Brain microvascular endothelial cell (primary cell): ENCODE results near the gene TLR3.

Experiments
- DNase-seq: peaks from one replicate; pipeline ENCODE4 v3.0.0-alpha.2; 2020
- H3K27ac ChIP-seq: fragments of 250-450 bp; sonication (Bioruptor Pico); 2 replicates; pipeline ENCODE4 v1.5.1; 2020; ENCODE audit warnings: mild to moderate bottlenecking, moderate library complexity
- H3K27me3 ChIP-seq: fragments of 250-450 bp; sonication (Bioruptor Pico); replicated peaks from 2 replicates; pipeline ENCODE4 v1.5.1; 2020; ENCODE audit warnings: mild to moderate bottlenecking
- H3K36me3 ChIP-seq: fragments of 250-450 bp; sonication (Bioruptor Pico); replicated peaks from 2 replicates; pipeline ENCODE4 v1.5.1; 2020; ENCODE audit warnings: mild to moderate bottlenecking
- H3K4me3 ChIP-seq: 2 replicates; pipeline ENCODE4 v1.5.1; 2011; ENCODE audit warnings: low read depth, mild to moderate bottlenecking, control low read depth, low read length, moderate library complexity
- CTCF ChIP-seq: IDR thresholded peaks from 2 replicates; pipeline ENCODE4 v1.5.1; 2011; ENCODE audit warnings: low read depth, mild to moderate bottlenecking, moderate library complexity, low read length, control low read depth, inconsistent platforms; ENCODE audit errors: missing control alignments
- in situ Hi-C: cut with HindIII; loops from 2 replicates; pipeline ENCODE4 v1.10.0; 2017; ENCODE audit warnings: low sequenced_read_pairs, low pct_ligation_motif_present

The TLR3 gene

GRCh38 chr4:186072516-186072915 lies 3.6 kb downstream of the TLR3 start:
- no peaks in the 10 kb centered on the region for H3K36me3 ChIP-seq
- no peak overlapping the region for H3K27ac ChIP-seq
- H3K27me3 ChIP-seq, result no peaks in the 10 kb centered on the region
- in situ Hi-C loops, result no loop called here
- TF ChIP-seq CTCF, result no peak
- no peak overlapping the region for H3K4me3 ChIP-seq
- DNase-seq, result no peak

- H3K4me3 ChIP-seq, result no peak overlapping the region
- no peak overlapping the region for H3K27ac ChIP-seq
- in situ Hi-C loops, result no loop called here
- no peak for TF ChIP-seq CTCF
- H3K27me3 ChIP-seq, result no peaks in the 10 kb centered on the region
- no peaks in the 10 kb centered on the region for H3K36me3 ChIP-seq
- no peak for DNase-seq
Observed at GRCh38 chr4:186074189-186074588, 5.2 kb downstream of the TLR3 start.

GRCh38 chr4:186078981-186079638 lies 10.2 kb downstream of the TLR3 start:
- no peaks in the 10 kb centered on the region for H3K36me3 ChIP-seq
- in situ Hi-C loops, result no loop called here

GRCh38 chr4:186079694-186080093 lies 10.7 kb downstream of the TLR3 start:
- Histone ChIP-seq H3K36me3 (no peaks in the 10 kb centered on the region), H3K4me3 (no peak overlapping the region), H3K27ac (no peak overlapping the region), H3K27me3 (no peaks in the 10 kb centered on the region)
- DNase-seq, result no peak
- TF ChIP-seq CTCF, result no peak
- in situ Hi-C loops, result no loop called here

More at GRCh38 chr4:186078981-186079638, 10.2 kb downstream of the TLR3 start:
- no peak for TF ChIP-seq CTCF
- H3K27me3 ChIP-seq, result no peaks in the 10 kb centered on the region
- no peak overlapping the region for H3K27ac ChIP-seq
- H3K4me3 ChIP-seq, result no peak overlapping the region
- DNase-seq, result peak; percentile 14

GRCh38 chr4:186081202-186081807 lies 12.3 kb downstream of the TLR3 start:
- Histone ChIP-seq H3K4me3 (no peak overlapping the region), H3K27ac (no peak overlapping the region), H3K27me3 (no peaks in the 10 kb centered on the region), H3K36me3 (no peaks in the 10 kb centered on the region)
- no peak for TF ChIP-seq CTCF
- DNase-seq, result no peak
- in situ Hi-C loops, result no loop called here
